Fibroblast of skin of scalp (primary cell): Measurements from ENCODE around the gene GABPB2. TPM values are rescaled to one million over a fixed set of nuclear protein-coding genes. Genes with fewer than 3 reads are reported as not detected.
A peak's percentile ranks its signal among the peaks of the same experiment; 100 is the strongest.

Source experiments
- DNase-seq: peaks from one replicate; pipeline ENCODE4 v3.0.0-alpha.2; 2013
- polyA plus RNA-seq, 2 experiments: library from polyadenylated mRNA; unstranded; fragments of 120-200 nt; gene quantifications; one replicate each; pipeline ENCODE4 v1.2.1, GENCODE V29; 2013; ENCODE audit not compliant: insufficient read length in 2 of 2

The GABPB2 gene
- 5.9 TPM for polyA plus RNA-seq (2013, experiment 1 of 2; ENCODE audit: insufficient read length)
- polyA plus RNA-seq (2013, experiment 2 of 2; ENCODE audit: insufficient read length): 6.5 TPM

- peak; percentile 94 for DNase-seq
Measured at GRCh38 chr1:151070474-151071276, at the start of gene GABPB2. GABPB2 (plus strand) TSS chr1:151070761; CDS start chr1:151088190, 17,429 bp downstream.

GRCh38 chr1:151024540-151025146, 45.9 kb upstream of the GABPB2 start:
- DNase-seq: peak; percentile 66

GRCh38 chr1:151026460-151026859, 44.1 kb upstream of the GABPB2 start:
- DNase-seq: no peak

GRCh38 chr1:151032164-151032563, 38.4 kb upstream of the GABPB2 start:
- DNase-seq: no peak

GRCh38 chr1:151035167-151035566, 35.4 kb upstream of the GABPB2 start:
- DNase-seq: no peak

GRCh38 chr1:151036356-151036755, 34.2 kb upstream of the GABPB2 start, which contains the start of gene BNIPL:
BNIPL (plus strand) TSS chr1:151036586; CDS start chr1:151036726, 140 bp downstream.
- DNase-seq: no peak

- no peak for DNase-seq
Measured at GRCh38 chr1:151037032-151037431, 33.5 kb upstream of the GABPB2 start.

GRCh38 chr1:151039521-151039920, 31.0 kb upstream of the GABPB2 start:
- no peak for DNase-seq

GRCh38 chr1:151043163-151043562, 27.4 kb upstream of the GABPB2 start:
- DNase-seq: no peak

GRCh38 chr1:151047591-151047924, 23.0 kb upstream of the GABPB2 start, which contains the start of gene C1orf56:
C1orf56 (plus strand) TSS chr1:151047751; CDS start chr1:151047848, 97 bp downstream.
- peak; percentile 67 for DNase-seq

- DNase-seq: peak; percentile 66
Measured at GRCh38 chr1:151047925-151048644, 22.5 kb upstream of the GABPB2 start.

GRCh38 chr1:151048645-151049032, 21.9 kb upstream of the GABPB2 start:
- DNase-seq: no peak

GRCh38 chr1:151049458-151049857, 21.1 kb upstream of the GABPB2 start:
- DNase-seq: no peak

GRCh38 chr1:151050051-151050688, 20.4 kb upstream of the GABPB2 start:
- DNase-seq: no peak

- no peak for DNase-seq
Measured at GRCh38 chr1:151051356-151052009, 19.1 kb upstream of the GABPB2 start.

- DNase-seq: no peak
Measured at GRCh38 chr1:151054971-151055547, 15.5 kb upstream of the GABPB2 start.

- DNase-seq: no peak
Measured at GRCh38 chr1:151055581-151055980, 15.0 kb upstream of the GABPB2 start.

- DNase-seq: no peak
Measured at GRCh38 chr1:151056149-151056548, 14.4 kb upstream of the GABPB2 start.

- peak; percentile 24 for DNase-seq
Measured at GRCh38 chr1:151058692-151059091, 11.9 kb upstream of the GABPB2 start.

- DNase-seq: peak; percentile 84
Measured at GRCh38 chr1:151059109-151060006, 11.2 kb upstream of the GABPB2 start, which contains the start of gene CDC42SE1. CDC42SE1 (minus strand) TSS chr1:151059622; CDS start chr1:151055730, 3,892 bp downstream.
